SK-N-SH treated with all-trans-retinoic acid at 6 μM for 48 hours (cell line): ENCODE measurements around the gene MSLN.

Source experiments
- ATAC-seq: fragments of 200-7000 bp; cut with Tn5 transposase; 3 replicates; pipeline ENCODE4 v1.9.1; 2020; ENCODE audit warnings: mild to moderate bottlenecking, moderate library complexity
- ARNTL ChIP-seq: fragments of 450-650 bp; formaldehyde crosslinking; IDR thresholded peaks from 2 replicates; pipeline ENCODE4 v1.5.0; 2020; ENCODE audit warnings: low read depth, mild to moderate bottlenecking, moderate library complexity, borderline replicate concordance
- BACH2 ChIP-seq: fragments of 250-450 bp; sonication (Bioruptor Pico); IDR thresholded peaks from 2 replicates; pipeline ENCODE4 v1.9.0; 2021; ENCODE audit warnings: mild to moderate bottlenecking, borderline replicate concordance
- CSDC2 ChIP-seq: fragments of 250-450 bp; sonication (Bioruptor Pico); IDR thresholded peaks from 2 replicates; pipeline ENCODE4 v1.5.0; 2020; ENCODE audit warnings: mild to moderate bottlenecking, moderate library complexity
- ESRRG ChIP-seq: fragments of 250-450 bp; sonication (Bioruptor Pico); IDR thresholded peaks from 2 replicates; pipeline ENCODE4 v1.6.1; 2021; ENCODE audit warnings: mild to moderate bottlenecking
- ISL1 ChIP-seq: fragments of 250-450 bp; sonication (Bioruptor Pico); IDR thresholded peaks from 2 replicates; pipeline ENCODE4 v2.1.2; 2022; ENCODE audit warnings: mild to moderate bottlenecking, moderate library complexity
- OSR1 ChIP-seq: fragments of 250-450 bp; sonication (Bioruptor Pico); IDR thresholded peaks from 2 replicates; pipeline ENCODE4 v1.8.0; 2022; ENCODE audit warnings: moderate library complexity, mild to moderate bottlenecking, inconsistent platforms
- PPARA ChIP-seq: fragments of 250-450 bp; sonication (Bioruptor Pico); IDR thresholded peaks from 2 replicates; pipeline ENCODE4 v1.5.0; 2020; ENCODE audit warnings: mild to moderate bottlenecking, borderline replicate concordance
- RARB ChIP-seq: fragments of 250-450 bp; sonication (Bioruptor Pico); IDR thresholded peaks from 2 replicates; pipeline ENCODE4 v1.8.0; 2021; ENCODE audit warnings: mild to moderate bottlenecking, moderate library complexity
- SNAI2 ChIP-seq: fragments of 250-450 bp; sonication (Bioruptor Pico); IDR thresholded peaks from 2 replicates; pipeline ENCODE4 v1.5.0; 2020; ENCODE audit warnings: mild to moderate bottlenecking, moderate library complexity
- TCF4 ChIP-seq: fragments of 250-450 bp; sonication (Bioruptor Pico); IDR thresholded peaks from 2 replicates; pipeline ENCODE4 v1.8.0; 2021; ENCODE audit warnings: mild to moderate bottlenecking, moderate library complexity, borderline replicate concordance
- TOX ChIP-seq: fragments of 250-450 bp; sonication (Bioruptor Pico); IDR thresholded peaks from 2 replicates; pipeline ENCODE4 v1.8.0; 2021; ENCODE audit warnings: mild to moderate bottlenecking, moderate library complexity, borderline replicate concordance
- ZC3H10 ChIP-seq: fragments of 250-450 bp; sonication (Bioruptor Pico); IDR thresholded peaks from 2 replicates; pipeline ENCODE4 v1.5.1; 2021; ENCODE audit warnings: mild to moderate bottlenecking, moderate library complexity
- ZFP3 ChIP-seq: fragments of 250-450 bp; sonication (Bioruptor Pico); IDR thresholded peaks from 2 replicates; pipeline ENCODE4 v1.5.0; 2020; ENCODE audit warnings: mild to moderate bottlenecking, moderate library complexity
- ZFP30 ChIP-seq: fragments of 450-650 bp; formaldehyde crosslinking; IDR thresholded peaks from 2 replicates; pipeline ENCODE4 v1.5.0; 2022; ENCODE audit warnings: mild to moderate bottlenecking, moderate library complexity
- ZNF565 ChIP-seq: fragments of 450-650 bp; formaldehyde crosslinking; conservative IDR thresholded peaks from 2 replicates; pipeline ENCODE4 v1.5.0; 2020; ENCODE audit warnings: low read depth, mild to moderate bottlenecking, moderate library complexity
- ZNF70 ChIP-seq: fragments of 450-650 bp; formaldehyde crosslinking; IDR thresholded peaks from 2 replicates; pipeline ENCODE4 v1.5.0; 2020; ENCODE audit warnings: mild to moderate bottlenecking, moderate library complexity
- ZNF8 ChIP-seq: fragments of 450-650 bp; formaldehyde crosslinking; IDR thresholded peaks from 2 replicates; pipeline ENCODE4 v1.5.0; 2020; ENCODE audit warnings: mild to moderate bottlenecking, moderate library complexity
- TF ChIP-seq, protein P1 (sequence below): fragments of 250-450 bp; sonication (Bioruptor Pico); IDR thresholded peaks from 2 replicates; pipeline ENCODE4 v1.5.1; 2021; ENCODE audit warnings: mild to moderate bottlenecking, moderate library complexity
- TF ChIP-seq, protein P2 (sequence below): fragments of 250-450 bp; sonication (Bioruptor Pico); IDR thresholded peaks from 2 replicates; pipeline ENCODE4 v1.8.0; 2021; ENCODE audit warnings: low read depth, mild to moderate bottlenecking, moderate library complexity, borderline replicate concordance
- TF ChIP-seq, protein P3 (sequence below): fragments of 250-450 bp; sonication (Bioruptor Pico); IDR thresholded peaks from 2 replicates; pipeline ENCODE4 v1.5.1; 2020; ENCODE audit warnings: low read depth, mild to moderate bottlenecking, moderate library complexity
- TF ChIP-seq, protein P4 (sequence below): fragments of 250-450 bp; sonication (Bioruptor Pico); IDR thresholded peaks from 2 replicates; pipeline ENCODE4 v1.5.0; 2020; ENCODE audit warnings: mild to moderate bottlenecking, moderate library complexity

Gene MSLN

DNA sequence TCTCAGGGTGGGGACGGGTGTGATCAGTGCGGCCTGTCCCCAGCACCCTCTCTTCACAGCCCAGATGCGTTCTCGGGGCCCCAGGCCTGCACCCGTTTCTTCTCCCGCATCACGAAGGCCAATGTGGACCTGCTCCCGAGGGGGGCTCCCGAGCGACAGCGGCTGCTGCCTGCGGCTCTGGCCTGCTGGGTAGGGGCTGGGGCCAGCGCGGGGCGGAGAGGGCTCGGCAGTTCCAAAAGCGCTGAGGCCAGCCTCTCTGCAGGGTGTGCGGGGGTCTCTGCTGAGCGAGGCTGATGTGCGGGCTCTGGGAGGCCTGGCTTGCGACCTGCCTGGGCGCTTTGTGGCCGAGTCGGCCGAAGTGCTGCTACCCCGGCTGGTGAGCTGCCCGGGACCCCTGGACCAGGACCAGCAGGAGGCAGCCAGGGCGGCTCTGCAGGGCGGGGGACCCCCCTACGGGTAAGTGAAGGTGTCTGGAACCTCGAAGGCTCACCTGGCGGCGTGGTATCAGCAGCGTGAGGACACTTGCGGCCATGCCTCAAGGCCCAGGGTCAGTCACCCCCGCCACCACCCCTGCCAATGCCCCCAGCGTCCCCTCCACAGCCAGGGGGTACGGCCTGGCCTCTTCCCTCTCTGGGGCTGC is 4.4 kb downstream of the MSLN start:
- ATAC-seq: no peak
- no peak for TF ChIP-seq TCF4 (CRISPR knock-in tag)
- TF ChIP-seq SNAI2 (CRISPR knock-in tag): no peak
- TF ChIP-seq, protein P1, sequence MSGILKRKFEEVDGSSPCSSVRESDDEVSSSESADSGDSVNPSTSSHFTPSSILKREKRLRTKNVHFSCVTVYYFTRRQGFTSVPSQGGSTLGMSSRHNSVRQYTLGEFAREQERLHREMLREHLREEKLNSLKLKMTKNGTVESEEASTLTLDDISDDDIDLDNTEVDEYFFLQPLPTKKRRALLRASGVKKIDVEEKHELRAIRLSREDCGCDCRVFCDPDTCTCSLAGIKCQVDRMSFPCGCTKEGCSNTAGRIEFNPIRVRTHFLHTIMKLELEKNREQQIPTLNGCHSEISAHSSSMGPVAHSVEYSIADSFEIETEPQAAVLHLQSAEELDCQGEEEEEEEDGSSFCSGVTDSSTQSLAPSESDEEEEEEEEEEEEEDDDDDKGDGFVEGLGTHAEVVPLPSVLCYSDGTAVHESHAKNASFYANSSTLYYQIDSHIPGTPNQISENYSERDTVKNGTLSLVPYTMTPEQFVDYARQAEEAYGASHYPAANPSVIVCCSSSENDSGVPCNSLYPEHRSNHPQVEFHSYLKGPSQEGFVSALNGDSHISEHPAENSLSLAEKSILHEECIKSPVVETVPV (CRISPR knock-in tag): no peak
- no peak for TF ChIP-seq RARB (CRISPR knock-in tag)
- no peak for TF ChIP-seq ZFP3 (CRISPR knock-in tag)
- TF ChIP-seq ESRRG: no peak
- TF ChIP-seq BACH2 (CRISPR knock-in tag): no peak
- no peak for TF ChIP-seq OSR1 (CRISPR knock-in tag)
- TF ChIP-seq TOX (CRISPR knock-in tag): no peak

DNA sequence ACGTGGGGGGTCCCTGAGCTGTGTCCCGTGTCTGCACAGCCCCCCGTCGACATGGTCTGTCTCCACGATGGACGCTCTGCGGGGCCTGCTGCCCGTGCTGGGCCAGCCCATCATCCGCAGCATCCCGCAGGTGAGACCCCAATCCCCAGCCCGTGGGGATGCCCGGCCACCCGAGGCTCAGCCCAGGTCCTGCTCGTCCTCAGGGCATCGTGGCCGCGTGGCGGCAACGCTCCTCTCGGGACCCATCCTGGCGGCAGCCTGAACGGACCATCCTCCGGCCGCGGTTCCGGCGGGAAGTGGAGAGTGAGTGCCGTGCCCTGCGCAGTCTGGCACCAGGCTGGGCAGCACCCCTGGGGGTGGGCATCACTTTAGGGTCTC is 4.9 kb downstream of the MSLN start:
- TF ChIP-seq ZFP30 (CRISPR knock-in tag) (no peak), TOX (CRISPR knock-in tag) (no peak), OSR1 (CRISPR knock-in tag) (no peak), ZFP3 (CRISPR knock-in tag) (no peak), ISL1 (CRISPR knock-in tag) (no peak), ARNTL (no peak), ZC3H10 (CRISPR knock-in tag) (no peak), SNAI2 (CRISPR knock-in tag) (no peak), PPARA (CRISPR knock-in tag) (no peak), ZNF70 (CRISPR knock-in tag) (no peak), ZNF8 (CRISPR knock-in tag) (no peak)
- TF ChIP-seq, protein P1 (CRISPR knock-in tag): no peak
- no peak for ATAC-seq

DNA sequence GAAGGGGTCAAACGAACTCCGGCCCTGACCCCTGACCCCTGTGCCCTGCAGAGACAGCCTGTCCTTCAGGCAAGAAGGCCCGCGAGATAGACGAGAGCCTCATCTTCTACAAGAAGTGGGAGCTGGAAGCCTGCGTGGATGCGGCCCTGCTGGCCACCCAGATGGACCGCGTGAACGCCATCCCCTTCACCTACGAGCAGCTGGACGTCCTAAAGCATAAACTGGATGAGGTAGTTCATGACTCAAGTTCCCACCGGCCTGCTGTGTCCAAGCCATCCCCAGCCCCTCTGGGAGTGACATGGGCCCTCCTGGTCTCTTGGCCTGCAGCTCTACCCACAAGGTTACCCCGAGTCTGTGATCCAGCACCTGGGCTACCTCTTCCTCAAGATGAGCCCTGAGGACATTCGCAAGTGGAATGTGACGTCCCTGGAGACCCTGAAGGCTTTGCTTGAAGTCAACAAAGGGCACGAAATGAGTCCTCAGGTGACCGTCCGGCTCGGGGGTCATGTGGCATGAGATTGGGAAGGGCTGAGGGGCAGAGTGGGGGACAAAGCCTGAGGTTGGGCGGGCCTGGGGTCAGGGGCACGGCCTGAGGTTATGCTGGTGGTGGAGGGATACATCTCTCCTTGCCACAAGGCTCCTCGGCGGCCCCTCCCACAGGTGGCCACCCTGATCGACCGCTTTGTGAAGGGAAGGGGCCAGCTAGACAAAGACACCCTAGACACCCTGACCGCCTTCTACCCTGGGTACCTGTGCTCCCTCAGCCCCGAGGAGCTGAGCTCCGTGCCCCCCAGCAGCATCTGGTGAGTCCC is 5.7 kb downstream of the MSLN start:
- ATAC-seq: no peak
- TF ChIP-seq, protein P2, sequence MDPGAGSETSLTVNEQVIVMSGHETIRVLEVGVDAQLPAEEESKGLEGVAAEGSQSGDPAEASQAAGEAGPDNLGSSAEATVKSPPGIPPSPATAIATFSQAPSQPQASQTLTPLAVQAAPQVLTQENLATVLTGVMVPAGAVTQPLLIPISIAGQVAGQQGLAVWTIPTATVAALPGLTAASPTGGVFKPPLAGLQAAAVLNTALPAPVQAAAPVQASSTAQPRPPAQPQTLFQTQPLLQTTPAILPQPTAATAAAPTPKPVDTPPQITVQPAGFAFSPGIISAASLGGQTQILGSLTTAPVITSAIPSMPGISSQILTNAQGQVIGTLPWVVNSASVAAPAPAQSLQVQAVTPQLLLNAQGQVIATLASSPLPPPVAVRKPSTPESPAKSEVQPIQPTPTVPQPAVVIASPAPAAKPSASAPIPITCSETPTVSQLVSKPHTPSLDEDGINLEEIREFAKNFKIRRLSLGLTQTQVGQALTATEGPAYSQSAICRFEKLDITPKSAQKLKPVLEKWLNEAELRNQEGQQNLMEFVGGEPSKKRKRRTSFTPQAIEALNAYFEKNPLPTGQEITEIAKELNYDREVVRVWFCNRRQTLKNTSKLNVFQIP: no peak
- TF ChIP-seq, protein P1 (CRISPR knock-in tag): no peak
- no peak for TF ChIP-seq ISL1 (CRISPR knock-in tag)

DNA sequence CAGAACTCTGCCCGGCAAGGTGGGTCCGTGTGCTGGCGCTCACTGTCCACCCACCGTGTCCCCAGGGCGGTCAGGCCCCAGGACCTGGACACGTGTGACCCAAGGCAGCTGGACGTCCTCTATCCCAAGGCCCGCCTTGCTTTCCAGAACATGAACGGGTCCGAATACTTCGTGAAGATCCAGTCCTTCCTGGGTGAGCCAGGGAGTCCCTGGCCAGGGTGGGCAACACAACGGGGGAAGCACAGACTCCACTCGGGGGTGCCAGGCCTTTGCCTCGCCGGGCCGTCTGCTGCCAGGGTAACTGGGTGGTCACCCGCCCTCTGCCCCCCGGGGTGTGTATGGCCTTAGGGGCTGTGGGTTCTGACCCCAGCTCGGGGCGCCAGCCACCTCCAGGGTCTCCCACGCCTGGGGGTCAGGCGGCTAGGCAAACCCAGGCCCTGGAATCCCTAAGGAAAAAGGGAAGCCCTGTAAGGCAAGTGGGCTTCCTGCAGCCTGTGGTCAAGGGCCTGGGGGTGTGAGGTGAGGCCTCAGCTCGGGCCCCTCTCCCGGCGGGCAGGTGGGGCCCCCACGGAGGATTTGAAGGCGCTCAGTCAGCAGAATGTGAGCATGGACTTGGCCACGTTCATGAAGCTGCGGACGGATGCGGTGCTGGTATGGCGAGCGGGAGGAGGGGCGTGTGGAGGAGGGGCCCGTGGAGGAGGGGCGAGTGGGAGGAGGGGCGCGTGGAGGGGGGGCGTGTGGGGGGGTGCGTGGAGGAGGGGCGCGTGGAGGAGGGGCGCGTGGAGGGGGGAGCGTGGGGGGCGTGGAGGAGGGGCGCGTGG is 6.5 kb downstream of the MSLN start:
- no peak for ATAC-seq
- TF ChIP-seq BACH2 (CRISPR knock-in tag) (no peak), CSDC2 (CRISPR knock-in tag) (no peak)

DNA sequence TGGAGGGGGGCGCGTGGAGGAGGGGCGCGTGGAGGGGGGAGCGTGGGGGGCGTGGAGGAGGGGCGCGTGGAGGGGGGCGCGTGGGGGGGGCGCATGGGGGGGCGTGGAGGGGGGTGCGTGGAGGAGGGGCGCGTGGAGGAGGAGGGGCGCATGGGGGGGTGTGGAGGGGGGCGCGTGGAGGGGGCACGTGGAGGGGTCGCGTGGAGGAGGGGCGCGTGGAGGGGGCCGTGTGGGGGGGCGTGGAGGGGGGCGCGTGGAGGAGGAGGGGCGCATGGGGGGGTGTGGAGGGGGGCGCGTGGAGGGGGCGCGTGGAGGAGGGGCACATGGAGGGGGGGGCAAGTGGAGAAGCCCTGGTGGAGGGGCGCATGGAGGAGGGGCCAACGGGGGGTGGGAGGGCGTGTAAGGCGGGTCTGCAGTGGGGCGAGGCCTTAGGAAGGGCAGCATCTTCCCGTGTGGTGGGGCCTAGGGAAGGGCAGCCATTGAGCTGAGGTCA is 7.3 kb downstream of the MSLN start:
- no peak for ATAC-seq
- TF ChIP-seq ZNF565 (CRISPR knock-in tag): no peak
- TF ChIP-seq, protein P3, sequence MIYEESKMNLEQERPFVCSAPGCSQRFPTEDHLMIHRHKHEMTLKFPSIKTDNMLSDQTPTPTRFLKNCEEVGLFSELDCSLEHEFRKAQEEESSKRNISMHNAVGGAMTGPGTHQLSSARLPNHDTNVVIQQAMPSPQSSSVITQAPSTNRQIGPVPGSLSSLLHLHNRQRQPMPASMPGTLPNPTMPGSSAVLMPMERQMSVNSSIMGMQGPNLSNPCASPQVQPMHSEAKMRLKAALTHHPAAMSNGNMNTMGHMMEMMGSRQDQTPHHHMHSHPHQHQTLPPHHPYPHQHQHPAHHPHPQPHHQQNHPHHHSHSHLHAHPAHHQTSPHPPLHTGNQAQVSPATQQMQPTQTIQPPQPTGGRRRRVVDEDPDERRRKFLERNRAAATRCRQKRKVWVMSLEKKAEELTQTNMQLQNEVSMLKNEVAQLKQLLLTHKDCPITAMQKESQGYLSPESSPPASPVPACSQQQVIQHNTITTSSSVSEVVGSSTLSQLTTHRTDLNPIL (CRISPR knock-in tag): no peak
- TF ChIP-seq TOX (CRISPR knock-in tag): no peak
- TF ChIP-seq, protein P4, sequence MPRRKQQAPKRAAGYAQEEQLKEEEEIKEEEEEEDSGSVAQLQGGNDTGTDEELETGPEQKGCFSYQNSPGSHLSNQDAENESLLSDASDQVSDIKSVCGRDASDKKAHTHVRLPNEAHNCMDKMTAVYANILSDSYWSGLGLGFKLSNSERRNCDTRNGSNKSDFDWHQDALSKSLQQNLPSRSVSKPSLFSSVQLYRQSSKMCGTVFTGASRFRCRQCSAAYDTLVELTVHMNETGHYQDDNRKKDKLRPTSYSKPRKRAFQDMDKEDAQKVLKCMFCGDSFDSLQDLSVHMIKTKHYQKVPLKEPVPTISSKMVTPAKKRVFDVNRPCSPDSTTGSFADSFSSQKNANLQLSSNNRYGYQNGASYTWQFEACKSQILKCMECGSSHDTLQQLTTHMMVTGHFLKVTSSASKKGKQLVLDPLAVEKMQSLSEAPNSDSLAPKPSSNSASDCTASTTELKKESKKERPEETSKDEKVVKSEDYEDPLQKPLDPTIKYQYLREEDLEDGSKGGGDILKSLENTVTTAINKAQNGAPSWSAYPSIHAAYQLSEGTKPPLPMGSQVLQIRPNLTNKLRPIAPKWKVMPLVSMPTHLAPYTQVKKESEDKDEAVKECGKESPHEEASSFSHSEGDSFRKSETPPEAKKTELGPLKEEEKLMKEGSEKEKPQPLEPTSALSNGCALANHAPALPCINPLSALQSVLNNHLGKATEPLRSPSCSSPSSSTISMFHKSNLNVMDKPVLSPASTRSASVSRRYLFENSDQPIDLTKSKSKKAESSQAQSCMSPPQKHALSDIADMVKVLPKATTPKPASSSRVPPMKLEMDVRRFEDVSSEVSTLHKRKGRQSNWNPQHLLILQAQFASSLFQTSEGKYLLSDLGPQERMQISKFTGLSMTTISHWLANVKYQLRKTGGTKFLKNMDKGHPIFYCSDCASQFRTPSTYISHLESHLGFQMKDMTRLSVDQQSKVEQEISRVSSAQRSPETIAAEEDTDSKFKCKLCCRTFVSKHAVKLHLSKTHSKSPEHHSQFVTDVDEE (CRISPR knock-in tag): no peak
- TF ChIP-seq PPARA (CRISPR knock-in tag): no peak
- TF ChIP-seq, all 23 proteins: peak for 0
